ENCODE results near the gene SLC7A10. TPM values are rescaled to one million over a fixed set of nuclear protein-coding genes. Genes with fewer than 3 reads are reported as not detected.

The SLC7A10 gene
- total RNA-seq, 2 experiments from 2014 or later = not detected

GRCh38 chr19:33187183-33187540, 38.5 kb downstream of the SLC7A10 start:
- intact Hi-C loops (cut with DNase I, micrococcal nuclease) = no loop called here
- H3K4me3 ChIP-seq (ENCODE audit: low read length) = no peak overlapping the region
- no peak overlapping the region for H3K27ac Mint-ChIP-seq
- no peaks in the 10 kb centered on the region for H3K36me3 Mint-ChIP-seq (ENCODE audit: low read depth)
- H3K27me3 Mint-ChIP-seq = peaks cover 19% of the 10 kb centered on the region
- H3K27me3 ChIP-seq (ENCODE audit: control insufficient read depth in 1 of 2, insufficient read depth in 2 of 2, low read length in 2 of 2) = peaks cover 4 to 6% of the 10 kb centered on the region in 2 experiments
- ChIA-PET CTCF (interaction anchor here (1.0 kb wide), 1 partner anchor 9 kb away, joined by 3 read pairs; no protein-coding TSS in a partner anchor), POLR2A (no interaction called here)
- no peak overlapping the region for H3K27ac ChIP-seq (ENCODE audit: low read depth in 1 of 2, low read length in 2 of 2)
- H3K36me3 ChIP-seq (ENCODE audit: insufficient read depth, low read length) = no peaks in the 10 kb centered on the region
- H3K4me1 ChIP-seq (ENCODE audit: insufficient read depth, low read length) = peaks cover 5% of the 10 kb centered on the region
- no peak overlapping the region for H3K4me3 Mint-ChIP-seq
- H3K9me3 ChIP-seq (ENCODE audit: control insufficient read depth in 1 of 2, insufficient read depth in 1 of 2, low read length in 2 of 2) = no peaks in the 10 kb centered on the region
- H3K9me3 Mint-ChIP-seq = no peaks in the 10 kb centered on the region
- DNase-seq = no peak
- peaks cover 8% of the 10 kb centered on the region for H3K4me1 Mint-ChIP-seq (ENCODE audit: low read depth)
- ATAC-seq (ENCODE audit: poor library complexity) = no peak
- TF ChIP-seq CTCF (IDR thresholded peaks at IDR 0.05) = no peak

- no peak for ATAC-seq (ENCODE audit: poor library complexity)
- TF ChIP-seq CTCF (IDR thresholded peaks at IDR 0.05) = no peak
- no peaks in the 10 kb centered on the region for H3K9me3 Mint-ChIP-seq
- Histone ChIP-seq H3K27me3 (ENCODE audit: control insufficient read depth in 1 of 2, insufficient read depth in 2 of 2, low read length in 2 of 2) (peaks cover 0 to under 1% of the 10 kb centered on the region in 2 experiments), H3K27ac (ENCODE audit: low read depth in 1 of 2, low read length in 2 of 2) (no peak overlapping the region), H3K4me3 (ENCODE audit: low read length) (no peak overlapping the region), H3K9me3 (ENCODE audit: control insufficient read depth in 1 of 2, insufficient read depth in 1 of 2, low read length in 2 of 2) (no peaks in the 10 kb centered on the region), H3K4me1 (ENCODE audit: insufficient read depth, low read length) (peaks cover 5% of the 10 kb centered on the region), H3K36me3 (ENCODE audit: insufficient read depth, low read length) (no peaks in the 10 kb centered on the region)
- ChIA-PET POLR2A (interaction anchor here (2.2 kb wide), 1 partner anchor 10 kb away, joined by 14 read pairs; no protein-coding TSS in a partner anchor), CTCF (interaction anchor here (1.0 kb wide), 1 partner anchor 9 kb away, joined by 3 read pairs; no protein-coding TSS in a partner anchor)
- peak in 1 of 14 experiments; percentile 25 for DNase-seq
- H3K4me3 Mint-ChIP-seq = no peak overlapping the region
- H3K27me3 Mint-ChIP-seq = peaks cover 13% of the 10 kb centered on the region
- no peaks in the 10 kb centered on the region for H3K36me3 Mint-ChIP-seq (ENCODE audit: low read depth)
- H3K4me1 Mint-ChIP-seq (ENCODE audit: low read depth) = peaks cover 8% of the 10 kb centered on the region
- intact Hi-C loops (cut with DNase I, micrococcal nuclease) = no loop called here
- H3K27ac Mint-ChIP-seq = no peak overlapping the region
Observed at GRCh38 chr19:33186431-33187182, 39.0 kb downstream of the SLC7A10 start.

- H3K9me3 ChIP-seq (ENCODE audit: control insufficient read depth in 1 of 2, insufficient read depth in 1 of 2, low read length in 2 of 2) = no peaks in the 10 kb centered on the region
- Mint-ChIP-seq H3K9me3 (peaks cover 2% of the 10 kb centered on the region), H3K27me3 (peaks cover 10% of the 10 kb centered on the region), H3K4me3 (peak overlapping the region; percentile 100), H3K4me1 (ENCODE audit: low read depth) (peaks cover 47% of the 10 kb centered on the region), H3K36me3 (ENCODE audit: low read depth) (peaks cover 28% of the 10 kb centered on the region), H3K27ac (peak overlapping the region; percentile 100)
- ChIA-PET CTCF (interaction anchor here (0.6 to 2.6 kb wide), 14 partner anchors 10 to 1562 kb away, joined by 3 to 21 read pairs (median 4); partner anchors contain the start of genes CEBPA, CEBPG, CEP89 and WDR88), POLR2A (interaction anchor here (0.8 to 2.9 kb wide), 16 partner anchors 8 to 773 kb away, joined by 3 to 116 read pairs (median 5); partner anchors contain the start of genes ANKRD27, CEBPG, CEP89 and FAAP24)
- ATAC-seq (ENCODE audit: poor library complexity) (peak; percentile 74), DNase-seq (peak; percentile 72 to 95 (median 78))
- no peaks in the 10 kb centered on the region for H3K36me3 ChIP-seq (ENCODE audit: insufficient read depth, low read length)
- peak overlapping the region; percentile 91 for H3K4me3 ChIP-seq (ENCODE audit: low read length)
- no peaks in the 10 kb centered on the region for H3K27me3 ChIP-seq (ENCODE audit: control insufficient read depth in 1 of 2, insufficient read depth in 2 of 2, low read length in 2 of 2)
- intact Hi-C loops (cut with DNase I, micrococcal nuclease) = loop anchor here (1.0 to 5.0 kb wide), 10 partner anchors 33 to 770 kb away; partner anchors contain the start of genes CEBPG (in 1 of the 2), CEP89 (in 1 of the 2), DPY19L3 (in 1 of the 2) and FAAP24 (in 1 of the 2)
- H3K27ac ChIP-seq (ENCODE audit: low read depth in 1 of 2, low read length in 2 of 2) = peak overlapping the region; percentile 82 to 97
- peak; percentile 84 for TF ChIP-seq CTCF (IDR thresholded peaks at IDR 0.05)
- H3K4me1 ChIP-seq (ENCODE audit: insufficient read depth, low read length) = peaks cover 39% of the 10 kb centered on the region
Observed at GRCh38 chr19:33177417-33177979, 48.2 kb downstream of the SLC7A10 start.

Measured in CD4-positive, alpha-beta T cell (primary cell).